H1 (cell line): Measurements from ENCODE around the gene KIF5A. TPM values are rescaled to one million over a fixed set of nuclear protein-coding genes. Genes with fewer than 3 reads are reported as not detected.

Source experiments
- CTCF ChIA-PET: fragments of 300-600 bp; sonication (Branson Sonifier 250); formaldehyde crosslinking; loops from one replicate; lab custom pipeline; 2021; ENCODE audit not compliant: partially characterized antibody; lab: Charles Lee
- POLR2A ChIA-PET: fragments of 300-600 bp; sonication (Branson Sonifier 250); formaldehyde crosslinking; loops from one replicate; lab custom pipeline; 2021; ENCODE audit warnings: inconsistent platforms; ENCODE audit not compliant: partially characterized antibody; lab: Charles Lee
- DNase-seq, 2 experiments: peaks; one replicate each; pipeline versions ENCODE4 v3.0.0 to v3.0.0-alpha.2; 2010 to 2022; ENCODE audit warnings: low spot score in 2 of 2, low read depth in 1 of 2, mixed read lengths in 1 of 2
- FAIRE-seq: peaks from 2 replicates; lab custom pipeline; 2011; peaks lifted over from hg19 to GRCh38; lab: Jason Lieb, UNC
- H2AFZ ChIP-seq: 2 replicates; pipeline ENCODE4 v1.8.1; 2012; ENCODE audit warnings: low read length, inconsistent platforms
- H2AK5ac ChIP-seq: 2 replicates; pipeline ENCODE4 v1.6.1; 2013; ENCODE audit warnings: low read depth, low read length
- H2BK120ac ChIP-seq: replicated peaks from 2 replicates; pipeline ENCODE3; 2013; ENCODE audit warnings: low read depth, low read length, inconsistent platforms
- H2BK12ac ChIP-seq: 2 replicates; pipeline ENCODE4 v1.6.1; 2013; ENCODE audit warnings: low read depth, low read length
- H2BK15ac ChIP-seq: 2 replicates; pipeline ENCODE4 v1.6.1; 2013; ENCODE audit warnings: low read length
- H2BK20ac ChIP-seq: 2 replicates; pipeline ENCODE4 v1.6.1; 2013; ENCODE audit warnings: low read length
- H2BK5ac ChIP-seq: 2 replicates; pipeline ENCODE4 v1.6.1; 2013; ENCODE audit warnings: low read depth, low read length
- H3K14ac ChIP-seq: 2 replicates; pipeline ENCODE4 v1.6.1; 2013; ENCODE audit warnings: inconsistent platforms; ENCODE audit not compliant: insufficient read length
- H3K18ac ChIP-seq: 2 replicates; pipeline ENCODE4 v1.6.1; 2013; ENCODE audit warnings: low read length; ENCODE audit errors: extremely low read depth
- H3K23ac ChIP-seq: 2 replicates; pipeline ENCODE4 v1.6.1; 2013; ENCODE audit warnings: inconsistent platforms; ENCODE audit not compliant: insufficient read length
- H3K23me2 ChIP-seq: 2 replicates; pipeline ENCODE4 v1.6.1; 2013; ENCODE audit warnings: low read depth, low read length
- H3K27ac ChIP-seq: 2 replicates; pipeline ENCODE4 v1.6.1; 2011; ENCODE audit warnings: low read depth, low read length, inconsistent platforms
- H3K27me3 ChIP-seq, 4 experiments: replicated peaks in 1 of 4; 1 replicate in 1 of 4; 2 replicates in 3 of 4; pipeline versions ENCODE4 v1.6.1 to v1.8.1; 2011 to 2013; ENCODE audit warnings: low read length in 3 of 4, mild to moderate bottlenecking in 3 of 4, inconsistent platforms in 2 of 4, mixed read lengths in 2 of 4, moderate library complexity in 1 of 4; ENCODE audit not compliant: control insufficient read depth in 3 of 4, insufficient read depth in 3 of 4; ENCODE audit errors: extremely low read depth in 1 of 4
- H3K36me3 ChIP-seq, 4 experiments: 2 replicates each; pipeline versions ENCODE4 v1.6.1 to v1.8.1; 2011 to 2013; ENCODE audit warnings: mild to moderate bottlenecking in 4 of 4, low read length in 3 of 4, moderate library complexity in 2 of 4, control low read depth in 1 of 4, inconsistent platforms in 1 of 4; ENCODE audit not compliant: insufficient read depth in 4 of 4, control insufficient read depth in 2 of 4
- H3K4ac ChIP-seq: replicated peaks from 2 replicates; pipeline ENCODE3; 2013; ENCODE audit warnings: low read length, low read depth, mixed read lengths, inconsistent platforms; ENCODE audit not compliant: insufficient read length
- H3K4me1 ChIP-seq, 4 experiments: replicated peaks in 1 of 4; 1 replicate in 1 of 4; 2 replicates in 3 of 4; pipeline versions ENCODE4 v1.6.1 to v1.8.1; 2011 to 2013; ENCODE audit warnings: low read length in 3 of 4, inconsistent platforms in 2 of 4, mixed read lengths in 1 of 4; ENCODE audit not compliant: insufficient read depth in 4 of 4, control insufficient read depth in 3 of 4
- H3K4me2 ChIP-seq, 2 experiments: 2 replicates each; pipeline versions ENCODE4 v1.6.1 to v1.8.1; 2011 to 2013; ENCODE audit warnings: low read depth in 2 of 2, low read length in 2 of 2, control low read depth in 1 of 2, inconsistent platforms in 1 of 2, mild to moderate bottlenecking in 1 of 2; ENCODE audit not compliant: insufficient read depth in 1 of 2
- H3K4me3 ChIP-seq, 4 experiments: fragments of 200-600, 300-600 bp in 1 of 4; sonication (generic), shearing (Covaris generic), sonication (Bioruptor Twin) in 1 of 4; 2 replicates each; pipeline versions ENCODE4 v1.5.1 to v1.8.1; 2011 to 2016; ENCODE audit warnings: low read length in 4 of 4, low read depth in 3 of 4, control low read depth in 2 of 4, inconsistent platforms in 2 of 4, mild to moderate bottlenecking in 2 of 4, mixed read lengths in 1 of 4, moderate library complexity in 1 of 4; ENCODE audit not compliant: insufficient read depth in 2 of 4; ENCODE audit errors: extremely low read depth in 1 of 4
- H3K56ac ChIP-seq: replicated peaks from 2 replicates; pipeline ENCODE3; 2013; ENCODE audit warnings: low read depth, mild to moderate bottlenecking, mixed read lengths, low read length, inconsistent platforms; ENCODE audit not compliant: insufficient read length
- H3K79me1 ChIP-seq: 2 replicates; pipeline ENCODE4 v1.6.1; 2013; ENCODE audit warnings: low read depth, low read length, control low read depth
- H3K79me2 ChIP-seq, 2 experiments: 2 replicates each; pipeline versions ENCODE4 v1.6.1 to v1.8.1; 2012 to 2013; ENCODE audit warnings: low read length in 2 of 2, mild to moderate bottlenecking in 2 of 2, inconsistent platforms in 1 of 2; ENCODE audit not compliant: insufficient read depth in 2 of 2, control insufficient read depth in 1 of 2
- H3K9ac ChIP-seq, 4 experiments: replicated peaks in 1 of 4; 1 replicate in 1 of 4; 2 replicates in 3 of 4; pipeline versions ENCODE4 v1.6.1 to v1.8.1; 2011 to 2013; ENCODE audit warnings: low read depth in 3 of 4, low read length in 3 of 4, control low read depth in 2 of 4, mild to moderate bottlenecking in 2 of 4, moderate library complexity in 2 of 4, inconsistent platforms in 1 of 4; ENCODE audit errors: extremely low read depth in 1 of 4
- H3K9me3 ChIP-seq, 2 experiments: 2 replicates each; pipeline versions ENCODE4 v1.6.1 to v1.8.1; 2012 to 2013; ENCODE audit warnings: mild to moderate bottlenecking in 2 of 2, moderate library complexity in 2 of 2, control low read depth in 1 of 2, inconsistent platforms in 1 of 2, low read depth in 1 of 2, low read length in 1 of 2, mixed read lengths in 1 of 2; ENCODE audit not compliant: insufficient read depth in 2 of 2
- H4K20me1 ChIP-seq, 2 experiments: replicated peaks in 1 of 2; 2 replicates each; pipeline versions ENCODE3 to v1.8.1; 2011 to 2013; ENCODE audit warnings: inconsistent platforms in 2 of 2, low read length in 2 of 2, mild to moderate bottlenecking in 1 of 2; ENCODE audit not compliant: insufficient read depth in 2 of 2, control insufficient read depth in 1 of 2
- H4K5ac ChIP-seq: 2 replicates; pipeline ENCODE4 v1.6.1; 2013; ENCODE audit warnings: low read length, low read depth, mixed read lengths, inconsistent platforms; ENCODE audit not compliant: insufficient read length
- H4K8ac ChIP-seq: 2 replicates; pipeline ENCODE4 v1.8.0; 2013; ENCODE audit warnings: mild to moderate bottlenecking, moderate library complexity, low read length, inconsistent platforms; ENCODE audit not compliant: insufficient read depth; ENCODE audit errors: extremely low read depth
- H4K91ac ChIP-seq: replicated peaks from 2 replicates; pipeline ENCODE3; 2013; ENCODE audit warnings: low read length, mixed read lengths, inconsistent platforms; ENCODE audit not compliant: insufficient read length
- CBX5 ChIP-seq: fragments of 300-800, 300-1000 bp; sonication (generic); IDR thresholded peaks from 2 replicates; pipeline ENCODE4 v1.7.1; 2016; ENCODE audit warnings: antibody characterized with exemption, low read length, low read depth
- CHD1 ChIP-seq: IDR thresholded peaks from 2 replicates; pipeline ENCODE4 v1.6.1; 2012; ENCODE audit warnings: low read depth, low read length, improper control_type of control experiment
- GABPA ChIP-seq: IDR thresholded peaks from 2 replicates; pipeline ENCODE4 v1.6.1; 2011; ENCODE audit warnings: mild to moderate bottlenecking, low read length, moderate library complexity, borderline replicate concordance; ENCODE audit not compliant: insufficient read depth
- KDM1A ChIP-seq: fragments of 200-600, 300-600 bp; sonication (generic); IDR thresholded peaks from 2 replicates; pipeline ENCODE4 v1.7.1; 2016; ENCODE audit warnings: mild to moderate bottlenecking, low read length, borderline replicate concordance
- SIX5 ChIP-seq: IDR thresholded peaks from 2 replicates; pipeline ENCODE4 v1.6.1; 2011; ENCODE audit warnings: mild to moderate bottlenecking, low read depth, low read length
- SP4 ChIP-seq: IDR thresholded peaks from 2 replicates; pipeline ENCODE4 v1.6.1; 2012; ENCODE audit warnings: low read length, inconsistent platforms
- WGBS, 2 experiments: shearing (Covaris generic) in 1 of 2; methylation state at CpG; one replicate each; pipeline versions ENCODE4 v1.1.6 to v1.1.7; 2013 to 2015; ENCODE audit warnings: low lambda C conversion rate in 2 of 2, mixed read lengths in 2 of 2, inconsistent platforms in 1 of 2, low coverage in 1 of 2, missing lambda C conversion rate in 1 of 2; ENCODE audit not compliant: insufficient replicate concordance in 2 of 2, insufficient coverage in 1 of 2, insufficient read length in 1 of 2; ENCODE audit errors: extremely low coverage in 1 of 2, missing lambda C conversion rate in 1 of 2; 5-methylcytosine and 5-hydroxymethylcytosine counted together
- polyA plus RNA-seq, 7 experiments: library from polyadenylated mRNA; depleted of rRNA in 3 of 7; stranded (reverse) in 5 of 7; unstranded in 2 of 7; fragments of >200 nt in 5 of 7; fragments of 200-250 nt in 2 of 7; gene quantifications; 1 replicate in 5 of 7; 2 replicates in 1 of 7; 4 replicates in 1 of 7; pipeline versions ENCODE4 v1.2.1 to v1.2.3, GENCODE V29; 2011 to 2013; ENCODE audit warnings: missing spikeins in 2 of 7, mixed read lengths in 2 of 7
- total RNA-seq: library from RNA; stranded (reverse); fragmentation: NEBNext Ultra II Directional; extraction: Animal tissue kit (Norgen Biotek cat#: 25700); gene quantifications from 2 replicates; pipeline ENCODE4 v1.2.1, GENCODE V29; 2021

The KIF5A gene
- total and polyA plus RNA-seq, 2 of the 8 experiments (the other 6 are each of a cell fraction or from before 2014, with no cell fraction given) = 10.7 to 21.9 TPM

- Histone ChIP-seq H4K91ac (no peak overlapping the region), H2AFZ (no peak overlapping the region), H2BK15ac (no peak overlapping the region), H2BK20ac (no peak overlapping the region), H3K4me2 (no peak overlapping the region), H3K27me3 (peaks cover 0 to 1% (median 0%) of the 10 kb centered on the region in 4 experiments; a peak in 1 of 7 replicates), H2BK5ac (no peak overlapping the region), H3K23me2 (peaks cover 3% of the 10 kb centered on the region; the same call in 1 of the 2 replicates), H3K23ac (no peak overlapping the region), H3K4me3 (no peak overlapping the region), H3K36me3 (peaks cover 11 to 68% (median 34%) of the 10 kb centered on the region in 4 experiments; a peak in 7 of 8 replicates), H4K8ac (no peak overlapping the region), H2BK12ac (no peak overlapping the region), H3K27ac (no peak overlapping the region), H4K20me1 (peaks cover 3 to 13% of the 10 kb centered on the region in 2 experiments), H3K14ac (no peak overlapping the region), H3K4me1 (peaks cover 0 to 9% (median 4%) of the 10 kb centered on the region in 4 experiments; a peak in 3 of 7 replicates), H3K9me3 (no peaks in the 10 kb centered on the region), H2AK5ac (no peak overlapping the region), H2BK120ac (no peak overlapping the region), H3K79me2 (peaks cover 0 to 9% of the 10 kb centered on the region in 2 experiments; a peak in 1 of 4 replicates), H4K5ac (no peak overlapping the region), H3K4ac (no peak overlapping the region), H3K79me1 (no peaks in the 10 kb centered on the region; the same call in 1 of the 2 replicates), H3K56ac (no peak overlapping the region), H3K18ac (no peak overlapping the region), H3K9ac (no peak overlapping the region)
- POLR2A ChIA-PET = interaction anchor here (1.2 to 8.9 kb wide), 6 partner anchors 10 to 37 kb away, joined by 3 to 65 read pairs (median 30); partner anchors contain the start of genes DCTN2 and DDIT3
- WGBS, 2 experiments = 93% methylated on average over 2 of the region's 12 CpGs; no CpG with 5 or more reads in 1 of the 2 experiments
- CTCF ChIA-PET = interaction anchor here (1.3 to 2.4 kb wide), 2 partner anchors 13 to 55 kb away, joined by 4 to 5 read pairs; no protein-coding TSS in a partner anchor
- no peak for TF ChIP-seq GABPA
- TF ChIP-seq SP4 = no peak
- TF ChIP-seq CBX5 = no peak
- no peak for TF ChIP-seq SIX5
- TF ChIP-seq KDM1A = no peak
- TF ChIP-seq CHD1 = no peak
- DNase-seq = no peak
- no peak for FAIRE-seq
These were observed 21.7 kb upstream of the KIF5A start for GRCh38 chr12:57528176-57528575.
